Breast epithelium (tissue), 3 donors: Measurements from ENCODE around the gene ZFYVE9.

Source experiments
- POLR2A ChIP-seq: fragments of 450-650 bp; IDR thresholded peaks from one replicate; pipeline ENCODE4 v1.6.1; 2016; ENCODE audit warnings: antibody characterized with exemption, mild to moderate bottlenecking, moderate library complexity
- TF ChIP-seq, protein P1 (sequence below), 3 donors: fragments of 450-650 bp; IDR thresholded peaks; one replicate each; pipeline ENCODE4 v1.5.1; 2016 to 2017; ENCODE audit warnings: antibody characterized with exemption in 3 of 3, mild to moderate bottlenecking in 3 of 3, moderate library complexity in 3 of 3

GRCh38 chr1:52166996-52167753, 25.3 kb downstream of the ZFYVE9 start:
- TF ChIP-seq, protein P1, sequence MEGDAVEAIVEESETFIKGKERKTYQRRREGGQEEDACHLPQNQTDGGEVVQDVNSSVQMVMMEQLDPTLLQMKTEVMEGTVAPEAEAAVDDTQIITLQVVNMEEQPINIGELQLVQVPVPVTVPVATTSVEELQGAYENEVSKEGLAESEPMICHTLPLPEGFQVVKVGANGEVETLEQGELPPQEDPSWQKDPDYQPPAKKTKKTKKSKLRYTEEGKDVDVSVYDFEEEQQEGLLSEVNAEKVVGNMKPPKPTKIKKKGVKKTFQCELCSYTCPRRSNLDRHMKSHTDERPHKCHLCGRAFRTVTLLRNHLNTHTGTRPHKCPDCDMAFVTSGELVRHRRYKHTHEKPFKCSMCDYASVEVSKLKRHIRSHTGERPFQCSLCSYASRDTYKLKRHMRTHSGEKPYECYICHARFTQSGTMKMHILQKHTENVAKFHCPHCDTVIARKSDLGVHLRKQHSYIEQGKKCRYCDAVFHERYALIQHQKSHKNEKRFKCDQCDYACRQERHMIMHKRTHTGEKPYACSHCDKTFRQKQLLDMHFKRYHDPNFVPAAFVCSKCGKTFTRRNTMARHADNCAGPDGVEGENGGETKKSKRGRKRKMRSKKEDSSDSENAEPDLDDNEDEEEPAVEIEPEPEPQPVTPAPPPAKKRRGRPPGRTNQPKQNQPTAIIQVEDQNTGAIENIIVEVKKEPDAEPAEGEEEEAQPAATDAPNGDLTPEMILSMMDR (IDR thresholded peaks at IDR 0.05): no peak
- no peak for TF ChIP-seq POLR2A
